Measurements from ENCODE around the gene TEX35. TPM values are rescaled to one million over a fixed set of nuclear protein-coding genes. Genes with fewer than 3 reads are reported as not detected.

TEX35 gene
- total RNA-seq, 6 experiments from 2014 or later = 0.10 TPM; not detected in 5

DNA sequence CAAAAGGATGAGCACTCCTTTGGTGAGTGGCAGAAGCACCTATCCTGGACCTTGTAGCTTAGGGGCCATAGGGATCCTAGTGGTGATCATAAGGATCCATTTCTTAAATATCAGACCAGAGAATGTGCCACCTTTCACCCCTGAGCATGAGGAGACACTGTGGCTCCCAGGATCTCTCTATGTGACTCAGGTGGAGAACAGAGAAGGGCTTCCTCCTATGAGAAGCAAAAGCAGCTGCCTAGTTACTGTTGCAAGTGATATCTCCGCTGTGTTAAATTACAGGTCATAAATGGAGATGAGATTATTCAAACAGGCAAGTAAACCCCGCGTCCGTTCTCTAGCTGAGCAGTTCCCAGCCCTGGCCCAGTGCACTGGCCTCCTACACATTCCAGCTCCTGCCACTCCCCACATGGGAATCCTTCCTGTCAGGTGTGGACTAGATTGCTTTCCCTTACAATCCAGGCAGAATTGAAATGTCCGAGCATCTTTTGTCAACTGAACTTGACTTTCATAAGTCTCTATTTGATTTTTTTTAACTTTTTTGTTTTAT is 42.4 kb upstream of the TEX35 start:
- TF ChIP-seq, protein P1, sequence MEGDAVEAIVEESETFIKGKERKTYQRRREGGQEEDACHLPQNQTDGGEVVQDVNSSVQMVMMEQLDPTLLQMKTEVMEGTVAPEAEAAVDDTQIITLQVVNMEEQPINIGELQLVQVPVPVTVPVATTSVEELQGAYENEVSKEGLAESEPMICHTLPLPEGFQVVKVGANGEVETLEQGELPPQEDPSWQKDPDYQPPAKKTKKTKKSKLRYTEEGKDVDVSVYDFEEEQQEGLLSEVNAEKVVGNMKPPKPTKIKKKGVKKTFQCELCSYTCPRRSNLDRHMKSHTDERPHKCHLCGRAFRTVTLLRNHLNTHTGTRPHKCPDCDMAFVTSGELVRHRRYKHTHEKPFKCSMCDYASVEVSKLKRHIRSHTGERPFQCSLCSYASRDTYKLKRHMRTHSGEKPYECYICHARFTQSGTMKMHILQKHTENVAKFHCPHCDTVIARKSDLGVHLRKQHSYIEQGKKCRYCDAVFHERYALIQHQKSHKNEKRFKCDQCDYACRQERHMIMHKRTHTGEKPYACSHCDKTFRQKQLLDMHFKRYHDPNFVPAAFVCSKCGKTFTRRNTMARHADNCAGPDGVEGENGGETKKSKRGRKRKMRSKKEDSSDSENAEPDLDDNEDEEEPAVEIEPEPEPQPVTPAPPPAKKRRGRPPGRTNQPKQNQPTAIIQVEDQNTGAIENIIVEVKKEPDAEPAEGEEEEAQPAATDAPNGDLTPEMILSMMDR (IDR thresholded peaks at IDR 0.05) = no peak
- no peak for DNase-seq
- peaks cover 2% of the 10 kb centered on the region for H3K4me1 Mint-ChIP-seq (ENCODE audit: low read depth)
- H3K36me3 Mint-ChIP-seq (ENCODE audit: low read depth) = peaks cover 39% of the 10 kb centered on the region
- no peaks in the 10 kb centered on the region for H3K9me3 Mint-ChIP-seq
- H3K27me3 Mint-ChIP-seq (ENCODE audit: insufficient read depth) = peaks cover 2% of the 10 kb centered on the region; the same call in 1 of the 2 replicates
- H3K4me3 Mint-ChIP-seq = no peak overlapping the region
- H3K27ac Mint-ChIP-seq = no peak overlapping the region

DNA sequence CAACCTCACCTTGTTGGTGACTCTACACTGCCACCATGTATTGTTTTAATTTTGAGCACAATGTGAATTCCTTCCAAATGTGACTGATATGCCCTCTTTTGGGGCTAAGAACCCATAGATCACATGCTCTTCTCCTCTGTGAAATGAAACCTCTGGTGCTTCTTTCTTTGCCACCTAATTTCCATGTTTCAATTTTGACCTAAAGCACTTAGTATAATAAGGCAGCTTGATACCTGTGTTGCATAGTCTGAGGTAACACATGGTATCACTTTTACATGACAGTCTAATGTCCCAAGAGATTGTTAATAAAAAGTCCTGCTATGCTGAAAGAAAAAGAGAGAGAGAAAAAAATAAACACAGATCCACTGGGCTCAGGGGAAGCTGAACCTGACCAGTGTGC is 40.4 kb upstream of the TEX35 start:
- Mint-ChIP-seq H3K27ac (no peak overlapping the region), H3K4me3 (no peak overlapping the region), H3K36me3 (ENCODE audit: low read depth) (peaks cover 22% of the 10 kb centered on the region), H3K9me3 (no peaks in the 10 kb centered on the region), H3K4me1 (ENCODE audit: low read depth) (no peaks in the 10 kb centered on the region), H3K27me3 (ENCODE audit: insufficient read depth) (peaks cover 2% of the 10 kb centered on the region; the same call in 1 of the 2 replicates)
- DNase-seq = no peak
- TF ChIP-seq, protein P1 (IDR thresholded peaks at IDR 0.05) = no peak

DNA sequence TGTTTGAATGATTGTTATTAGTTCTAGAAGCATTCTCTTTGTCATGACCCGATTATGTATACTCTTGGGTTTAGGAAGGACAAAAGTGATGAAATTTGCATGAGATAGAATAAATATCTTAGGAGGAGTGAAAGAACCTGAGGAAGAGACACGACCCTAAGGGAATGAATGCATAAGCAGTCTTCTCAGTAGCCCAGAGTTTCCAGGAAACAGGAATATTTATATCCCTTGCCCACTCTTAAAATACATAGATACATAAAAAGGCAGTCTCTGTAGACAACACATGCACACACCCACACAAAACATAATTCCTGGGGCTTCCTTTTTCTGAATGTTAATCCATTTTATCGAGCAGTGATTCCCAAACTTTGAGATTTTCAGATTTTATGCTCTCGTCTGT is 35.5 kb upstream of the TEX35 start:
- Mint-ChIP-seq H3K4me1 (ENCODE audit: low read depth) (no peaks in the 10 kb centered on the region), H3K4me3 (no peak overlapping the region), H3K27me3 (ENCODE audit: insufficient read depth) (peaks cover 2% of the 10 kb centered on the region; the same call in 1 of the 2 replicates), H3K36me3 (ENCODE audit: low read depth) (peaks cover 16% of the 10 kb centered on the region; the same call in 1 of the 2 replicates), H3K9me3 (no peaks in the 10 kb centered on the region), H3K27ac (no peak overlapping the region)
- no peak for DNase-seq
- TF ChIP-seq, protein P1 (IDR thresholded peaks at IDR 0.05) = no peak

DNA sequence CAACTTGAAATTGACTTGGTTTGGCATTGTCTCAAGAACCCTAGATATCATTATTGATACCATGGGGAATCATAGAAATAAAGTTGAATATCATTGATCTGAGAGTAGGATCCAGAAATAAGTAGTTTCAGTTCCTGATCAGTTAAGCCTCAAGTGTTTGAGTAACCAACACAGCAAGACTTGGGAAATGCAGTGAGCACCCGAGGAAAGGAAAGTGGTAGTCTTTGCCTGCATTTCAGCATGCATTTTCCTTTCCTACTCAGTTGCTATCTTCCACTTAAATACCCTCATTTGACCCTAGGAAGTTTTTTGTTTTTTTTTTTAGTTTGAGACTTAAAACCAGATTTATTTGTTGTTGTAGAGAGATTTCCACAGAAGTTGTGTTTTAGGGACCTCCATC is 35.1 kb upstream of the TEX35 start:
- peaks cover 11% of the 10 kb centered on the region; the same call in 1 of the 2 replicates for H3K36me3 Mint-ChIP-seq (ENCODE audit: low read depth)
- no peak overlapping the region for H3K4me3 Mint-ChIP-seq
- H3K9me3 Mint-ChIP-seq = no peaks in the 10 kb centered on the region
- TF ChIP-seq, protein P1 (IDR thresholded peaks at IDR 0.05) = no peak
- no peak overlapping the region for H3K27ac Mint-ChIP-seq
- no peaks in the 10 kb centered on the region for H3K4me1 Mint-ChIP-seq (ENCODE audit: low read depth)
- no peak for DNase-seq
- H3K27me3 Mint-ChIP-seq (ENCODE audit: insufficient read depth) = peaks cover under 1% of the 10 kb centered on the region; the same call in 1 of the 2 replicates

DNA sequence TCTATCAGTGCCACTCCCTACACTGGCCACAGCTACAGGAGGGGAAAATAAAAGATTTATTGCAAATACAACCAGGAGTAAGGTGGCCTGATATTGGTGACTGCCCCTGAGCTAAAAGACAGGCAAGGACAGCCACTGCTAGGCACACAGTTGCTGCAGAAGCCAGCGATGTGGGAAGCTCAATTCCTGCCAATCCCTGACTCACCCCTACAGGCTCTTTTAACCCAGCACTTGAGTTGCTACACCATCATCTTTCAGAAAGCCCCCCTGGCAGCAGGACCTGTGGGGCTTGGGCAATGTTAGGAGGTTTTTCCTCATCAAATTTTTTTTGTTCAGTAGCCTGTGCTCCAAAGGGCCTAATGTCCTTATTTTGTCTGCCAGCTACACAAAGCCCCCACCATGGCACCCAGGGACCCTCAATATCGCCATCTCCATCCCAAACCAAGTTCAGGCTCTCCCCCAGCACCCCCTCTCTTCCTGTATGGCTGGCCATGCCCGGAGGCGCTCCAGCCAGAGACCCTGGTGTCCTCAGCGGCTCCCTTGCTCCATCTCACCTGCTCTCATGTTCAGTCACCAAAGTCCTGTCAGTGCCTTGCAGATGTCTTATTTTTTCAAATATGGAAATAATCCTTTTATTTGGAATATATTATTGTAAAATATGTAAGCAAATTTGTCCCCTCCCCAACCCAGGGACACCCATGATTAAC is 29.5 kb upstream of the TEX35 start:
- TF ChIP-seq, protein P1 (IDR thresholded peaks at IDR 0.05) = no peak
- no peak for DNase-seq
- peaks cover 6% of the 10 kb centered on the region; the same call in 1 of the 2 replicates for H3K4me1 Mint-ChIP-seq (ENCODE audit: low read depth)
- H3K36me3 Mint-ChIP-seq (ENCODE audit: low read depth) = no peaks in the 10 kb centered on the region
- H3K27ac Mint-ChIP-seq = no peak overlapping the region
- peaks cover 4% of the 10 kb centered on the region for H3K27me3 Mint-ChIP-seq (ENCODE audit: insufficient read depth)
- no peak overlapping the region for H3K4me3 Mint-ChIP-seq
- H3K9me3 Mint-ChIP-seq = no peaks in the 10 kb centered on the region

Data from HFFc6 (cell line).